Activated T-cell treated with anti-CD3 and anti-CD28 coated beads, Interleukin-2, amount 50 U/mL, for 48 hours (primary cell): ENCODE results near the gene GPC6.
"Not testable (repeated sequence)": the region's sequence is repeated elsewhere in the genome, so short reads cannot be mapped to it uniquely, and the experiment has no call there.

ENCODE experiments used
- DNase-seq, 2 experiments: peaks; one replicate each; pipeline ENCODE4 v3.0.0-alpha.2; 2020

Gene GPC6

DNA sequence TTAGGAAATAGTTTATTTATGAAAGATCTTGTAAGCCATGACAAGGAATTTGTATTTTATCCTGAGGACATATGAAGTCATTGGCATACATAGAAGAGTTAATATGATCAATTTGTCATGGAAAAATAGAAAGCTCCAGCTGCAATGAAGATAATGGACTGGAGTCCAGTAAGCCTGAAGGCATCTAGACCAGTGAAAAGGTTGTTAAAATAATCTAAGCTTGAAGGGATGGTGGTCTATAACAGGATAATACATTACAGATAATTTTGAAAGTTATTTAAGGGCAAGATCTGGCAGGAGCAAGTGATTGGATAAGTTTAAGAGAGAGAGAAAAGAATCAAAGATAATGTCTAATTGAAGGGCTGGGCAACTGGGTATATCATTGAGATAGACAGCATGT lies 224.2 kb downstream of the GPC6 start:
- no peak for DNase-seq

DNA sequence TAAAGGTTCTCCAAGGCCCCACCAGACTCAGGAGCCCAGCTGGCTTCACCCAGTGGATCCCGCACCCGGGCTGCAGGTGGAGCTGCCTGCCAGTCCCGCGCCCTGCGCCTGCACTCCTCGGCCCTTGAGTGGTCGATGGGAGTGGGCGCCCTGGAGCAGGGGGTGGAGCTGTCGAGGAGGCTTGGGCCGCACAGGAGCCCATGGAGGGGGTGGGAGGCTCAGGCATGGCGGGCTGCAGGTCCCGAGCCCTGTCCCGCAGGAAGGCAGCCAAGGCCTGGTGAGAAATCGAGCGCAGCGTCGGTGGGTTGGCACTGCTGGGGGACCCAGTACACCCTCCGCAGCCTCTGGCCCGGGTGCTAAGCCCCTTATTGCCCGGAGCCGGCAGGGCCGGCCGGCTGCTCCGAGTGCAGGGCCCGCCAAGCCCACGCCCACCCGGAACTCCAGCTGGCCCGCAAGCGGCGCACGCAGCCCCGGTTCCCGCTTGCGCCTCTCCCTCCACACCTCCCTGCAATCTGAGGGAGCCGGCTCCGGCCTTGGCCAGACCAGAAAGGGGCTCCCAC lies 228.1 kb downstream of the GPC6 start:
- DNase-seq, result not testable (repeated sequence)

DNA sequence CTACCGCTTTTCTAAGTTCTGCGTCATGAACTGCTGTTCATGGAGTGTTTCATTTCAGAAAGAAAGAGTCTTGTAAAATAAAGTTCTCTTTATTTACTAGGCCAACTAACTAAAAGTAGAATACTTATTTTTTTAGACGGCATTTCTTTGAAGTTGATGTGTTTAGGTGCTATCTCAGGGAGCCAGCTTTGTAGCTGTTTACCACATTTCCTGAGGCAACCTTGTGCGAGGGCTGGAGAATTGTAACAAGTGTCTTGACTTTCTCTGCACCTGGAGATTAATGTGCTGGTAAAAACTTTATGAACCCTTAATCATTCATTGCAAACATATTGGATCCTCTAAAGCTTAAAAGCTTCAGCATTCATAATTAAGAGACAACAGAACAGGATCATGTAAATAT lies 229.3 kb downstream of the GPC6 start:
- no peak for DNase-seq

DNA sequence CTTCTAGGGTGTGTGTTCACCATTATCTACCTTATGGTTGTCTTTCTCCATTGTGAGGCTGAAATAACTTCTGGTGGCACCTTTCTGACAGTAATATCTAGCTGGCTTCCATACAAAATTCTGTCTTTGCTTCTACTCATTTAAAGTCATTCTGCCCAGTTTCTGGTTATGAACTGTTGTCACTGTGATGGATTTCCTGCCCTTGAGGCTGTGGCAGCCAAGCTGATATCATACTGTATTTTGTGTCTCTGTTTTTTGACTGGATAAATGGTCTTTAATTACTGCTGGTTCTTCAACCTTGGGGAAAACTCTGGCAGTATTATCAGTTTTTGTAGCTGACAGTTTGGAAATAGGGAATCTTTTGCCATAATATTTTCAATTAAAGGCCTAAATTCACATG lies 233.4 kb downstream of the GPC6 start:
- no peak for DNase-seq

DNA sequence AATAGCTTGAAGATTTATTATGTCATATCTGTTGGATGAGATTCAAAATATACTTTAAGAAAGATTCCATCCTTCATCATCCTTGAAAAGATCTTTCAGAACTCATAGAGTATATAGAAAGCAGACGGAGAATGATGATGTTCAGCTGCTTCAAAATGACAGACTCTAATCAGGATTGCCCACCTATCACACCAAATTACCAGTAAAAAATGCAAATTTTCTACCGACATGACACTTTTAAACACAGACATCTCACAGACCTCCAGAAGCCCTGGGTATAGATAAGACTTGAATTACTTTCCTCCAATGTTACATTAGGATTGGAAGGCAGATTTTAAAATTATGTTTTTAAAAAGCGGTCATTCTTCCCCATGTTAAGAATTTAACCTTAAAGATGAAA lies 235.5 kb downstream of the GPC6 start:
- DNase-seq, result no peak

DNA sequence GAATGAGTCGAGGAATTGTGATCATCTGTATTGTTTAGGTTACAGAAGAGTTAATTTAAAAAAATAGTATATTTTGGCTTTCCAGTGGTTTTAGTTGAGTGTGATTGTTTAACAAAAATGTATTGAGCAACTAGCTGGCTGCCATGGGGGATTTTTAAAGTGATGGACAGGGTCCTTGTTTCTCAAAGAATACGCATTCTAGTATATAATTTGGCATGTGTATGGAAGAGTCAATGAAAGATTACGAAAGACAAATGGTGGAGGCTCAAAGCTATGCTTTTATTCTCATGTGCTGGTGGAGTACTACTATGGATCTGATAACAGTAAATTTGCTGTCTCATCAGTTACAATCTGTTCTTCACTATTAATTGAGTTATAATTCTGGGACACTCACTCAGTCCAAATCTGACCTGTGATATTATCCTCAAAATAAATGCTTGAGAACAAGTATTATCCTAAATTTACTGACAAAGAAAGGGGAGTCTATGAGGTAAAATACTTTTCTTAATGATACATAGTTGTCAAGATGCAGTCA lies 240.0 kb downstream of the GPC6 start:
- no peak for DNase-seq

DNA sequence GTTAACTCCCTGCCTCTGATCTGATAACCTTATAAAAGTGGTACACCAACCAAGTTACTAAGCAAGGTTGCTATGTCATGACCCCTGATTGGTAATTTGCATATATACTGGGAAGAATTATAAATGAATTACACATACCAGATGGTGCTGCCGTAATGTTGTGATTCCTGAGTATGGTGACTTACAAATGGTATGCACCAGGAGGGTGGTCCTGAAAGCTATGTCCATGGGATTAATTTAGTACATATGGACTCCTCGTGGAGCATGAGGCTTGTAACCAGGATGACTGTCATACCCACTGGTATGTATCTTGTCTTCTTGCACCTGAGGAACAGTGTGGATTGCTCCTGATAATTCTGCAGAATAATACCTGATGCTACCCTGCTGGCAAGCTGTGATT lies 240.6 kb downstream of the GPC6 start:
- no peak for DNase-seq

DNA sequence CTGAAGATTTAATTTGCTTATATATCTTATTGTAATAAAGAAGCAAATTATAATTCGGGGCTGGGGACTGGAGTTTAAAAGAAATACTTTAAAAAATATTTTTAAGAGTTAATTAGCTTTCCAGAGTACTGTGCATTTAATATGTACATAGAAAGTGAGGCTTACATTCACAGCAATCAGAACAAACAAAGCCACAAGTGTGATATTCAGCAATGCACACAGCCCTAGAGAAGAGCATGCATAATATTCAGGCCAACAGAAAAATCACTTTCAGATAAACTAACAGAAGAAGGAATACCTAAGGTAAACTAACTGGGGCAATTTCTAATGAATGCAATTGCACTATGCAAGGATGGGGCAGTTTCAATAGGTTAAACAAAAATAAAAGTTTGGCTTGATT lies 241.8 kb downstream of the GPC6 start:
- DNase-seq, result no peak

DNA sequence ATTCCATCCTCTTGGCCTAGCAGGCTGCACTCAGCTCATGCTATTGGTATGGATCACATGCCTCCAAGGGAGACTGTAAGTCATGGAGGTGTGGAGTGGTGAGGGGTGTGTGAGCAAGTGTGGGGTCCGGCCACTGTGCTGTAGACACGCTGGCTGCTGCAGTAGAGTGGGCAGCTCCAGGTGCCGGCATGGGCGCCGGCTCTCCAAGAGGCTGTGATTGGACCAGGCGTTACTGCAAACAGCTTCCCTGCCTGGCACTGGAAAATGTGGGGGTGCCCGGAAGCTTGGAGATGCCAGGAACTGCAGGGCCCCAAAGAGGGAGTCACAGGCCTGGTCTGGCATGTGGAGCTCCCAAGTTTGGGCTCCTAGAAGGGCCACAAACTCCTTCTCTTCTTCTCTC lies 245.7 kb downstream of the GPC6 start:
- DNase-seq, result no peak

DNA sequence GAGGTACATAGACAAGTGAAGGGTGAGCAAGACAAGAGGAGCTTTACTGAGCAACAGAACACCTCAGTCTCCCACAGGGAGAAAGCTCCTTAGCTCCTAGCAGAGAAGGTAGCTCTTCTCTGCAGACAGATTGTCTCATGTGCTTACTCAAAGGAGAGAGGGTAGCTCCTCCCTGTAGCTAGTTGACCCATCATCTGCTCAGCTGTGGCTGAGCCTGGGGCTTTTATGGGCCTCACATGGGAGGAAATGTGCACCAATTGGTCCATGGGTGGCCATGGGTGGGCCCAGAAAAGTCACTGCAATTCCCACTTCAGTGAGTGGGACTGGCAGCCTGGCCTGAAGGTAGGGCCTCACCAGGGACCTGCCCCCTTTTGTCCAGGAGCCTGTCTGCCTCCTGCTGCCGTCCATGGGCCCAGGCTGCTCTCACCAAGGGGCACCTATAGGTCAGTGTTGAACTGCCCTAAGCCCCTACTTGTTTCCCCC lies 246.2 kb downstream of the GPC6 start:
- no peak for DNase-seq

DNA sequence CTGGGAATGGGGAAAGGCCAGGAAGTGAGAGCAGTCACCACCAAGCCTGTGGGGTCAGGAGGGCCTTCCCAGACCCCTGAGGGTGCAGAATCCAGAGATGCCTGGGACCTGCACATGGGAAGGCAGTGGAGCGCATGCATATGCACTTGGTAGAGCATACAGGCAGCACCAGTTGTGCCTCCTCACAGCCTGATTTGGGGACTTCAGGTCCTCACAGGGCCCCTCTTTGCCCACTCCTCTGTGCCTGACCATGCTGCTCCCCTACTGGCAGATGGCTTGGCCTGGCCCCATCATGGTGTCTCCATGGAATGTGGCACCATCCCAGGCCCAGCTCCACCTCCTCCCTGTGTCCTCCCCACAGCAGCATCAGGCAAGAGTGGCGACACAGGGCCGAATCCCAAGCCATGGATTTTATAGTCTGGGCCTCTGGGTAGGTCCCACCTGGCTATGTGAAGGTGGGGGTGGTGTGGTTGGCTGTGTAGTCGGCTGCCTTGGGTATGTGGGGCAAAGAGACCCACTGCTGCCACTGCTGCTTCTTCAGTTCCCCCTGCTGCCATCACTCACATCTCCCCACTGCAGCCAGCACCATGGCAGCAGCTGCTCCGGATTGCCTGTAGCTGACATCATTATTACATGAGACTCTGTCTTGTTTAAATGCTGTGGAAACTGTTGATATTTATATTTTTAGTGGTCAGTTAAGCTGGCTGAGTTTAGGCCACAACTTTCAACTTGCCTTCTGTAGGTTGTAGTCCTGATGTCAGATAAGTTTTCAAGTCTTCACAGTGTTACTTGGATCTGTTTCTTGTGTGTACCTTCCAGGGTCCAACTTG lies 247.0 kb downstream of the GPC6 start:
- DNase-seq, result no peak

DNA sequence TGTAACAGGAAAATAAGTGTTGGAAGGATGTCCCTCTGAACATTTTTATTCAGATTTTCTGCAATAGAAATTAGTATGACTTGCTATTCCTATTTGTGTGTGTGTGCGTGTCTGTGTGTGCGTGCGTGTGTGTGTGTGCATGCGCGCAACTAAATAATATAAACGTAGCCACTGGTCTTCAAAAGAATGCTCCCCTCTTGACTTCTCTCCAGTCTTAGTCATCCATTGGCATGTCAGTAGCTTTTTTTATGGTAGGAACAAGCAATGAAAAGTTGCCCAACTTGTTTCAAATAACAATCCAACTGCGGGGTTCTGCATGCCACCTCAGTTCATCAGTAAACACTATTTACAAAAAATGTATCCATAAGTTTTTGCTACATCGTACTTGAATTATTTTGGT lies 249.6 kb downstream of the GPC6 start:
- DNase-seq, result no peak

DNA sequence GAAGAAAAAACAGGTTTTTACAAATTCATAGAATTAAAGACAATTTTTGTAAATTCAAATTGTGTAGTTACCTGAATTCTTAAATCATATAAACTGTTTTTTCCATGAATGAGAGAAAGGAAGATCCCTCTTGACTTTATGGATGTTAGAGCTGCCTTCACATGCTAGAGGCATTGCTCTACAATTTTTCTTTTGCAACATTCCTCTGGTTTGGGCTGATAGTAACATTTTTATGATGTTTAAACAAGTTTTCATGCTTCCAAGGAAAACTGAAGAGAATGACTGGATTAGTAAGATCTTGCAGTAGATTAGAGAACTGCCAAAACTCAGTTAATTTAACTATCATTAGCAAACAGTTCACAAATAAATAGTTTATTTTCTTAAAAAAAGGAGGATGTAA lies 250.6 kb downstream of the GPC6 start:
- no peak for DNase-seq

DNA sequence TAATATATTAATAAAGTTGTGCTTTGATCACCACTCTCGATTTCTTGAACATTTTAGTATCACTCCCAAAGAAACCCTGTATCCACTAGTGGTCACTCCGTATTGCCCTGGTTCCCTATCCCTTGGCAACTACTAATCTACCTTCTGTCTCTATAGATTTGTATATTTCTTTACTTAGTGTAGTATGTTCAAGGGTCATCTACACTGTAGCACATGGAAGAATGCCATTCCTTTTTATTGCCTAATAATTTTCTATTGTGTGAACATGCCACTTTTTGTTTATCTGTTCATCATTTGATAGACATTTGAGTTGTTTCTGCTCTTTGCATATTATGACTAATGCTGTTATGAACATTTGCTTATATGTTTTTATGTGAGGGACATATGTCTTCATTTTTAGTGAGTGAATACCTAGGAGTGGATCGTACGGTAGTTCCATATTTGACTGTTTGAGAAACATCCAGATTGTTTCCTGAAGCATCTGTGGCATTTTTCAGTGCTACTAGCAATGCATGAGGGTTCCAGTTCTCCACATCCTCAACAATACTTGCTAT lies 254.0 kb downstream of the GPC6 start:
- no peak for DNase-seq

DNA sequence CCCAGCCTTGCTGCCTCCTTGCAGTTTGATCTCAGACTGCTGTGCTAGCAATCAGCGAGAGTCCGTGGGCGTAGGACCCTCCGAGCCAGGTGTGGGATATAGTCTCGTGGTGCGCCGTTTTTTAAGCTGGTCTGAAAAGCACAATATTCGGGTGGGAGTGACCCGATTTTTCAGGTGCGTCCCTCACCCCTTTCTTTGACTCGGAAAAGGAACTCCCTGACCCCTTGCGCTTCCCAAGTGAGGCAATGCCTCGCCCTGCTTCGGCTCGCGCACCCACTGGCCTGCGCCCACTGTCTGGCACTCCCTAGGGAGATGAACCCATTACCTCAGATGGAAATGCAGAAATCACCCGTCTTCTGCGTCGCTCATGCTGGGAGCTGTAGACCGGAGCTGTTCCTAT lies 269.5 kb downstream of the GPC6 start:
- not testable (repeated sequence) for DNase-seq

DNA sequence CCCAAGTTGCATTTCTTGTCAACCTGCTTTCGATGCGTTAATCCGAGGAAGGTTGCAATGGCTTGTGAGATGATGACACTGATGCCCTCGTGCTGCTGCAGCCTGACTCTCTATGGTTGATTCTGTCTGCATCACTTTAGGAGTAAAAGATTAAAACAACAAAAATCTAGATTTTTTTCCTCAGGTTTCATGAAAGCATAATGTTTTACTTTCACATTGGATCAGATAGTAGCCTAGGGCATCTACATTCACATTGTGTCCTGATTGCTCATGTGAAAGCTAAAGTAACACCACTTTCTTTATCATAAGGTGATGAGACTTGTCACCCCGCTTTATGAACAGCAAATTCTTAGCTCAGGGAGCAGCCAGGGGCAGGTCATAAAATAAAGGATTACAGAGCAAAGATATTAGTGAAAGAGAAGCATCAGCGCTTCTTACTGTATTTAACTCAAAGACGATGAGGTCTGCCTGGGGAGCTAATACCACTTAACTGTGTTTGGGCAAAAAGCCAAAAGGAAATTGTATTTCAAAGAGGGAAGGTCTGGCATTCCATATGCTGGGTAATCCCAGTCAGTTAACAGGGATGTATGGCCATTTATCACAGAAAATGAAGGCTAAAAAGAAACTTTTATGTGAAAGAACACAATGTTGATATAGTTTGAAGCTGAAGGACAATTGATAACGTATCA lies 270.5 kb downstream of the GPC6 start:
- DNase-seq, result no peak

DNA sequence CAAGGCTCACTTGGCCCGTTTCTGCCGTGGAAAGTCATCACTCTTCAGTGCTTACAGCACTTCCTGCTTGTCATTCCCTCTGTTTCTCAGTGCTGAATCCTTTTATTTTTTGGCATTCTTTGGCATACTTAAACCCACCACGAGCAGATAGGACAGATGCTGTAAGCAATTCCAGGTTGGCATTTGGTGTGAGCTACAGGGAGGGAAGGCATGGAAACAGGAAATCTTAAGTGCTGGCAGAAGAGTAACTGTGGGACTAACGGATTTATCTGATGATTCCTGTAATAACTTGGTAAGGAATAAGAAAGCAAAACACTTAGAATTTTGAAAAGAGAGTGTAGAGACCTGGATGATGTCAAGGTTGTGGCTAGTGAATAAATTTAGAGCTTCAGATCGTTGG lies 273.4 kb downstream of the GPC6 start:
- no peak for DNase-seq

DNA sequence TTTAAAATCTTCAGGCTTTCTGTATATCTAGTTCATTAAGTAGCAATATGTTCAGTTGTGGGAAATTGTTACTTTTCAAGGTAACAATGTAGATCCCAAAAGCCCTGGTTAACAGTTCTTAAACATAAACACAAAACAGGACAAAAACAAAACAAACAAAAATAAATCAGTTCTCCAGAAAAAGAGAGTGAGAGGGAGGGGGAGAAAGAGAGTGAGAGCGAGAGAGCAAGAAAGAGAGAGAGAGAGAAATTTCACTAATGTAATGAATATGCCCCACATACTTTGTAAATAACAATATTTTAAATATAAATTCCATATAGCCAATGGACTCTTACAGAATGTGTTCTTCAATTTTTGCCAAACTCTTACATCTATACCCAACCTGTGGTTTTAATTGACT lies 275.5 kb downstream of the GPC6 start:
- no peak for DNase-seq

DNA sequence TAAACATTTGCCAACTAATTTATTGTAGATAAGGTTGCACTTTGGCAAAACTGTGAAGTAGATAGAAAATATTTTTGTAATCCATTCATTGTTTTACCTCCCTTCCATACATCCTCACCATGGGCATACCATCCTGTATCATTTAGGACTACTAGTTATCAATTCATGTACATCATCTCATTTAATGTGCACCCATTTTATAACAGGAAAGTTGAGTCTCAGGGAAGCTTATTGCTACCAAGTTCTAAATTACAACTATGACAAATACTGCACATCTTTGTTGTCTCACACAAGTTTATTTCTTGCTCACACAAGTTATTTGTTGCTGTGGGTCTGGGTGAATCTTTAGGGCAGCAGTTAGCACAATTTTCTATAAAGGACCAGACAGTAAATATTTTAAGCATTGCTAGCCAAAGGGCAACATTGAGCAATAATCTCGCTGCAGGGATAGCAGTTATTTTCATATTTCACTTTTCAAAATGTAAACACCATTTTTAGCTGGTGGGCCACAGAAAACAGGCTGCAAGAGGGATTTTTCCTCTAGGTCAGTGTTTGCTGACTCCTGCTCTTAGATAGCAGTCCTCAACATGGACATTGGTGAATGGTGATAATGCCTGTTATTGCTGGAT lies 276.5 kb downstream of the GPC6 start:
- DNase-seq, result no peak

DNA sequence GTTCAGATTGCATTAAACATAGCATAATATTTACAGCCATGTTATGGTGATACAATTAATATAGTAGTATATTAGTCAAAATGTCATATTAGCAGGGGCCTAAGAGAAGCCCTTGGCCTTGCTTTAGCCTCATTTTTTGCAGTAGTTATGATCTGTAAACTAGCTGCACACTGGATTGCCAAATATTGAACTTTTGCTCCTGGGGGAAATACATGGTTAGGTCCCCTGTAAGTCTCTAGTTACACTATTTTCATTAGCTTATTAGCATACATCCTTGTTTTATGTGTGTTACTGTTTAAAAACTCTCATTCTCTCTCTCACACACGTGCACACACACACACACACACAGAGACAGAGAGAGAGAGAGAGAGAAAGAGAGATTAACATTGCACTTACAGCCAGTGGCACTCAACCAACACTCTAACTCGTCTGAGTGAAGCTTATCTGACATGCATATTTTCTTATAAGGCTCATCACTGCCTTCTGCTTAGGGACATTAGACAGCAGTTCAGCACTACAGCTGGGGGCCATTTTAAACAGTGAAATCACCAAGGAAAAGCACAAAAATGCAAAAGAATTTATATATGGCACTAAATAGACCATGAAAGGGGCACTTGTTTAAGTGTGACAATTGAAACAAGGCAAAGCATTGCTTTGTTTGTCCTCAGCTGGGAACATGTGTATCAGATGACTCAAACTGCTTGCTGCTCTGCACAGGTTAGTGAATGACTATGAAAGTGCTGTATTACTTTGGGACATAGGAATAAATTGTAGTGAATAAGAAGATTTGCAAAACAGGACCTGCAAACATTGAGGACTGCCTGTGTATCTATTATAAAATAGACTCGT lies 278.7 kb downstream of the GPC6 start:
- no peak for DNase-seq

DNA sequence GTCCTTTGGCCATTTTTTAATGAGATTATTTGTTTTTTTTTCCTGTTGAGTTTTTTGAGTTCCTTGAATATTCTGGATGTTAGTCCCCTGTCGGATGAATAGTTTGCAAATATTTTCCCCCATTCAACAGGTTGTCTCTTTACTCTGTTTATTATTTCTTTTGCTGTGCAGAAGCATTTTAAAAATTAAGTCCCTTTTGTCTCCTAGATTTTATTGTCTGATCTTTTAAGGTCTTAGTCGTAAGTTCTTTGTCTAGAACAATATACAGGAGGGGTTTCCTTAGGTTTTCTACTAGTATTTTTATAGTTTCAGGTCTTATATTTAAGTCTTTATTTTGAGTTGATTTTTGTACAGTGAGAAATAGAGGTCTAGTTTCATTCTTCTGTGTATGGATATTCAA lies 284.4 kb downstream of the GPC6 start:
- DNase-seq, result no peak

DNA sequence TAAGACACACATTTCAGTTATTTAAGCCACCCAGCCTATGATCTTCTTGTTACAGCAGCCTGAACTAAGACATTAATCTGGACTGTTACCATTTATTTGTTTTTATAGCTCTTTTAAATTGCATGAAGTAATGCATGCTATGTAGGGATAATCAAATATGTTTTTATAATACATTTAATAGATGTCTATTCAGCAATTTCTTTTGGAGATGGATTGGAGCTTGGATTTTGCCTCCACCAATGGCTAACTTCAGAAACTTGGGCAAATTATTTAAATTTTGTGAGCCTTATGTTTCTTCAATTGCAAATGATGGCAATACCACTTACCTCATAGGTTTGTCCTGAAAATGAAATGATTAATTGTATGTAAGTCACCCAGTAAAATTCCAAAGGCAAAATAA lies 288.7 kb downstream of the GPC6 start:
- no peak for DNase-seq
